ENCODE results near the gene HES3.
A peak's percentile ranks its signal among the peaks of the same experiment; 100 is the strongest.

The HES3 gene

GRCh38 chr1:6260433-6260934 lies 16.5 kb downstream of the HES3 start:
- no peaks in the 10 kb centered on the region for H3K27me3 ChIP-seq (ENCODE audit: low read depth, low read length)
- H3K4me1 ChIP-seq (ENCODE audit: low read length) = no peaks in the 10 kb centered on the region
- no peaks in the 10 kb centered on the region for H3K36me3 ChIP-seq (replicated peaks; ENCODE audit: low read depth, low read length)
- no peaks in the 10 kb centered on the region for H3K9me3 ChIP-seq (ENCODE audit: insufficient read depth, low read length)
- no peaks in the 10 kb centered on the region; the same call in 1 of the 2 replicates for H4K20me1 ChIP-seq (ENCODE audit: insufficient read depth, low read length)
- no peak overlapping the region for H2AFZ ChIP-seq (ENCODE audit: low read depth, low read length)
- H3K9ac ChIP-seq (ENCODE audit: low read length) = peak overlapping the region; percentile 43
- H3K79me2 ChIP-seq (ENCODE audit: low read length) = no peaks in the 10 kb centered on the region
- peak overlapping the region; percentile 64 for H3K4me2 ChIP-seq (ENCODE audit: low read length)
- H3K4me3 ChIP-seq (ENCODE audit: low read length) = peak overlapping the region; percentile 80
- TF ChIP-seq CTCF (IDR thresholded peaks at IDR 0.05; ENCODE audit: low read depth, low read length) (no peak), EZH2phosphoT487 (IDR thresholded peaks at IDR 0.05; ENCODE audit: low read depth) (no peak)
- no peak overlapping the region for H3K27ac ChIP-seq (ENCODE audit: low read length)

- Histone ChIP-seq H3K27ac (ENCODE audit: low read length) (no peak within 1 kb of the TSS), H2AFZ (ENCODE audit: low read depth, low read length) (no peak within 1 kb of the TSS), H3K4me3 (ENCODE audit: low read length) (peak within 1 kb of the TSS; percentile 80), H3K4me1 (ENCODE audit: low read length) (no peaks in the 10 kb centered on the region), H3K79me2 (ENCODE audit: low read length) (no peaks in the 10 kb centered on the region), H3K27me3 (ENCODE audit: low read depth, low read length) (no peaks in the 10 kb centered on the region), H3K9me3 (ENCODE audit: insufficient read depth, low read length) (no peaks in the 10 kb centered on the region), H4K20me1 (ENCODE audit: insufficient read depth, low read length) (no peaks in the 10 kb centered on the region; the same call in 1 of the 2 replicates), H3K4me2 (ENCODE audit: low read length) (peak within 1 kb of the TSS; percentile 78), H3K36me3 (replicated peaks; ENCODE audit: low read depth, low read length) (no peaks in the 10 kb centered on the region), H3K9ac (ENCODE audit: low read length) (peak within 1 kb of the TSS; percentile 43)
- no peak for TF ChIP-seq EZH2phosphoT487 (IDR thresholded peaks at IDR 0.05; ENCODE audit: low read depth)
- no peak for TF ChIP-seq CTCF (IDR thresholded peaks at IDR 0.05; ENCODE audit: low read depth, low read length)
Measured at GRCh38 chr1:6260961-6261614, 17.1 kb downstream of the HES3 start, which contains the start of gene GPR153. Gene GPR153 (minus strand): TSS chr1:6261098. CDS start chr1:6254905, 6,193 bp downstream.

GRCh38 chr1:6261615-6261995 lies 17.6 kb downstream of the HES3 start:
- Histone ChIP-seq H3K4me1 (ENCODE audit: low read length) (no peaks in the 10 kb centered on the region), H3K27me3 (ENCODE audit: low read depth, low read length) (no peaks in the 10 kb centered on the region), H3K9me3 (ENCODE audit: insufficient read depth, low read length) (no peaks in the 10 kb centered on the region), H4K20me1 (ENCODE audit: insufficient read depth, low read length) (no peaks in the 10 kb centered on the region; the same call in 1 of the 2 replicates), H3K79me2 (ENCODE audit: low read length) (no peaks in the 10 kb centered on the region), H3K27ac (ENCODE audit: low read length) (no peak overlapping the region), H3K36me3 (replicated peaks; ENCODE audit: low read depth, low read length) (no peaks in the 10 kb centered on the region), H2AFZ (ENCODE audit: low read depth, low read length) (no peak overlapping the region), H3K4me3 (ENCODE audit: low read length) (no peak overlapping the region), H3K4me2 (ENCODE audit: low read length) (0 out of 2 replicates have a peak overlapping the region, but pooled peaks have one; percentile 78), H3K9ac (ENCODE audit: low read length) (no peak overlapping the region)
- TF ChIP-seq EZH2phosphoT487 (IDR thresholded peaks at IDR 0.05; ENCODE audit: low read depth) = no peak
- no peak for TF ChIP-seq CTCF (IDR thresholded peaks at IDR 0.05; ENCODE audit: low read depth, low read length)

- no peaks in the 10 kb centered on the region; the same call in 1 of the 2 replicates for H4K20me1 ChIP-seq (ENCODE audit: insufficient read depth, low read length)
- no peaks in the 10 kb centered on the region for H3K4me1 ChIP-seq (ENCODE audit: low read length)
- H3K9ac ChIP-seq (ENCODE audit: low read length) = no peak overlapping the region
- H3K4me3 ChIP-seq (ENCODE audit: low read length) = no peak overlapping the region
- no peaks in the 10 kb centered on the region for H3K79me2 ChIP-seq (ENCODE audit: low read length)
- H3K27ac ChIP-seq (ENCODE audit: low read length) = no peak overlapping the region
- no peaks in the 10 kb centered on the region for H3K36me3 ChIP-seq (replicated peaks; ENCODE audit: low read depth, low read length)
- no peaks in the 10 kb centered on the region for H3K9me3 ChIP-seq (ENCODE audit: insufficient read depth, low read length)
- no peaks in the 10 kb centered on the region for H3K27me3 ChIP-seq (ENCODE audit: low read depth, low read length)
- H2AFZ ChIP-seq (ENCODE audit: low read depth, low read length) = no peak overlapping the region
- H3K4me2 ChIP-seq (ENCODE audit: low read length) = no peak overlapping the region
- TF ChIP-seq EZH2phosphoT487 (IDR thresholded peaks at IDR 0.05; ENCODE audit: low read depth) = no peak
- no peak for TF ChIP-seq CTCF (IDR thresholded peaks at IDR 0.05; ENCODE audit: low read depth, low read length)
Measured at GRCh38 chr1:6262555-6263420, 18.8 kb downstream of the HES3 start.

Data from OCI-LY3 (cell line).